Smooth muscle cell (in vitro differentiated cells): ENCODE measurements around the gene FAXDC2. TPM values are rescaled to one million over a fixed set of nuclear protein-coding genes. Genes with fewer than 3 reads are reported as not detected.
"Not testable (repeated sequence)": the region's sequence is repeated elsewhere in the genome, so short reads cannot be mapped to it uniquely, and the experiment has no call there.

Experiments used
- DNase-seq: peaks from one replicate; lab custom pipeline; 2025; ENCODE audit not compliant: unreplicated experiment; lab: John Stamatoyannopoulos, UW
- H2AFZ ChIP-seq: fragments of 200-600 bp; sonication (generic); 2 replicates; pipeline ENCODE4 v1.6.0; 2016; ENCODE audit warnings: antibody characterized with exemption, low read depth, mild to moderate bottlenecking
- H3F3A ChIP-seq: fragments of 200-600 bp; sonication (generic); 2 replicates; pipeline ENCODE4 v1.6.0; 2017; ENCODE audit warnings: antibody characterized with exemption, low read depth
- H3K27ac ChIP-seq: fragments of 200-600 bp; sonication (generic); 2 replicates; pipeline ENCODE4 v1.5.1; 2016; ENCODE audit warnings: low read depth, mild to moderate bottlenecking
- H3K27me3 ChIP-seq: fragments of 200-600 bp; sonication (generic); 2 replicates; pipeline ENCODE4 v1.6.1; 2016; ENCODE audit warnings: low read depth, mild to moderate bottlenecking
- H3K36me3 ChIP-seq: fragments of 200-600 bp; sonication (generic); 2 replicates; pipeline ENCODE4 v1.5.1; 2016; ENCODE audit warnings: low read depth
- H3K4me1 ChIP-seq: fragments of 200-600 bp; sonication (generic); 2 replicates; pipeline ENCODE4 v1.5.1; 2016; ENCODE audit warnings: low read depth
- H3K4me2 ChIP-seq: fragments of 200-600 bp; sonication (generic); 2 replicates; pipeline ENCODE4 v1.6.0; 2016; ENCODE audit warnings: mild to moderate bottlenecking
- H3K4me3 ChIP-seq: fragments of 200-600 bp; sonication (generic); 2 replicates; pipeline ENCODE4 v1.5.1; 2016; ENCODE audit warnings: mild to moderate bottlenecking
- H3K79me2 ChIP-seq: fragments of 200-600 bp; sonication (generic); 2 replicates; pipeline ENCODE4 v1.6.0; 2016; ENCODE audit warnings: low read depth, mild to moderate bottlenecking
- H3K9ac ChIP-seq: fragments of 200-600 bp; sonication (generic); 2 replicates; pipeline ENCODE4 v1.6.0; 2016; ENCODE audit warnings: low read depth
- H3K9me3 ChIP-seq: fragments of 200-600 bp; sonication (generic); replicated peaks from 2 replicates; pipeline ENCODE4 v1.5.1; 2016; ENCODE audit warnings: low read depth
- H4K20me1 ChIP-seq: fragments of 200-600 bp; sonication (generic); 2 replicates; pipeline ENCODE4 v1.6.0; 2016; ENCODE audit warnings: low read depth
- WGBS: methylation state at CpG from one replicate; pipeline ENCODE4 v1.1.7; 2016; ENCODE audit warnings: low lambda C conversion rate; 5-methylcytosine and 5-hydroxymethylcytosine counted together
- polyA plus RNA-seq: library from polyadenylated mRNA; unstranded; fragments of >200 nt; fragmentation: Nextera tagmentation; extraction: Ambion mirVana; gene quantifications from 2 replicates; pipeline ENCODE4 v1.2.1, GENCODE V29; 2016
- total RNA-seq: library from RNA; depleted of rRNA; stranded (reverse); fragments of >200 nt; gene quantifications from 2 replicates; pipeline ENCODE4 v1.2.3, GENCODE V29; 2014
- TF ChIP-seq, protein P1 (sequence below): fragments of 200-600 bp; sonication (generic); IDR thresholded peaks from 2 replicates; pipeline ENCODE4 v1.5.1; 2017; ENCODE audit warnings: borderline replicate concordance, mild to moderate bottlenecking, antibody characterized with exemption; ENCODE audit not compliant: insufficient read depth, poor library complexity, severe bottlenecking

Gene FAXDC2
- total and polyA plus RNA-seq, 2 experiments from 2014 or later: 2.0 to 2.5 TPM

DNA sequence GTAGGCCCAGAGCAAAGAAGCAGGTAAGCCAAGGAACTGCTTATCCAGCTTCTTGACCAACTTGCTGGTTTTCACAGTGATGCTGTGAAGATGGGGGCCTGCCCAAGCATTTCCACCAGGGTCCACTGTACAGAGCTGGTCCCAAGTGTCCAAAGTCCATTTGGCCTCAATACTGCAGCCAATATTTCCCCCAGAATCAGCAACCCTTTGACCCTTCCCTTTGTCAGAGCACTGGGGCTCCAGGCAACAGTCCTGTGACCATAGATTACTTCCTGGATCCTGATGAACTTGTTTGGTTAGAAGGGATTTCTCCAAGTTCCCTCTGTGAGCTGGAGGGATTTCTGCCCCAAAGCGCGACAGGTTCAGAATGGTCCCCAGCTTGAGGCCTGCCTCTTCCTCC, 26.3 kb downstream of the FAXDC2 start:
- Histone ChIP-seq H3K4me3 (no peak overlapping the region), H3K4me1 (peaks cover 3% of the 10 kb centered on the region), H3K27me3 (no peaks in the 10 kb centered on the region), H2AFZ (no peak overlapping the region), H3K9ac (no peak overlapping the region), H4K20me1 (no peaks in the 10 kb centered on the region), H3K9me3 (no peaks in the 10 kb centered on the region), H3K27ac (no peak overlapping the region), H3K36me3 (no peaks in the 10 kb centered on the region), H3K79me2 (no peaks in the 10 kb centered on the region), H3K4me2 (no peak overlapping the region), H3F3A (no peaks in the 10 kb centered on the region)
- 100% methylated on average over 2 of the region's 2 CpGs for WGBS
- TF ChIP-seq, protein P1, sequence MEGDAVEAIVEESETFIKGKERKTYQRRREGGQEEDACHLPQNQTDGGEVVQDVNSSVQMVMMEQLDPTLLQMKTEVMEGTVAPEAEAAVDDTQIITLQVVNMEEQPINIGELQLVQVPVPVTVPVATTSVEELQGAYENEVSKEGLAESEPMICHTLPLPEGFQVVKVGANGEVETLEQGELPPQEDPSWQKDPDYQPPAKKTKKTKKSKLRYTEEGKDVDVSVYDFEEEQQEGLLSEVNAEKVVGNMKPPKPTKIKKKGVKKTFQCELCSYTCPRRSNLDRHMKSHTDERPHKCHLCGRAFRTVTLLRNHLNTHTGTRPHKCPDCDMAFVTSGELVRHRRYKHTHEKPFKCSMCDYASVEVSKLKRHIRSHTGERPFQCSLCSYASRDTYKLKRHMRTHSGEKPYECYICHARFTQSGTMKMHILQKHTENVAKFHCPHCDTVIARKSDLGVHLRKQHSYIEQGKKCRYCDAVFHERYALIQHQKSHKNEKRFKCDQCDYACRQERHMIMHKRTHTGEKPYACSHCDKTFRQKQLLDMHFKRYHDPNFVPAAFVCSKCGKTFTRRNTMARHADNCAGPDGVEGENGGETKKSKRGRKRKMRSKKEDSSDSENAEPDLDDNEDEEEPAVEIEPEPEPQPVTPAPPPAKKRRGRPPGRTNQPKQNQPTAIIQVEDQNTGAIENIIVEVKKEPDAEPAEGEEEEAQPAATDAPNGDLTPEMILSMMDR: no peak
- DNase-seq: no peak

DNA sequence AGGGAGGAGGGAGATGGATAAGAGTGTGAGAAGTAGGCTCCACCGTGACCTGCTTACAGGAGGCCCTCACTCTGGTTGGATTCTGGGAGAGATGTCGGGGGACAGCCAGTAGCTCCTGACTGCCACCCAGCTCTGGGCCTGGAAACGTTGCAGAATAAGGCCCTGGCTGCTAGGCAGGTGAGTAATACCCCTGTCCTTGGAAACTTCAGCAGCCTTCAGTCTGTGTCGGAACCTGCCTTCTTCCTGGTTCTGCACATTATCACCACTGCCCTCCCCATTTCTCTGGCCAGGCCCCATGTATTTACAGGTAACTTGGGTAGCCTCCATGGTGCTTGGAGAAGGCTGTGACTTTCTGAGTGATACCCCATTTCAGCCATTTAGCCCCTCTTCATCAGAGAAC, 26.8 kb downstream of the FAXDC2 start:
- no peak overlapping the region for H2AFZ ChIP-seq
- H3K9ac ChIP-seq: no peak overlapping the region
- H3K4me3 ChIP-seq: no peak overlapping the region
- H3K36me3 ChIP-seq: no peaks in the 10 kb centered on the region
- H3K4me1 ChIP-seq: peaks cover 8% of the 10 kb centered on the region
- no peaks in the 10 kb centered on the region for H3K27me3 ChIP-seq
- TF ChIP-seq, protein P1: no peak
- H4K20me1 ChIP-seq: no peaks in the 10 kb centered on the region
- no peaks in the 10 kb centered on the region for H3K9me3 ChIP-seq
- no peak overlapping the region for H3K4me2 ChIP-seq
- H3K79me2 ChIP-seq: no peaks in the 10 kb centered on the region
- H3K27ac ChIP-seq: no peak overlapping the region
- no peak for DNase-seq
- 79% methylated on average over 4 of the region's 4 CpGs for WGBS
- no peaks in the 10 kb centered on the region for H3F3A ChIP-seq

DNA sequence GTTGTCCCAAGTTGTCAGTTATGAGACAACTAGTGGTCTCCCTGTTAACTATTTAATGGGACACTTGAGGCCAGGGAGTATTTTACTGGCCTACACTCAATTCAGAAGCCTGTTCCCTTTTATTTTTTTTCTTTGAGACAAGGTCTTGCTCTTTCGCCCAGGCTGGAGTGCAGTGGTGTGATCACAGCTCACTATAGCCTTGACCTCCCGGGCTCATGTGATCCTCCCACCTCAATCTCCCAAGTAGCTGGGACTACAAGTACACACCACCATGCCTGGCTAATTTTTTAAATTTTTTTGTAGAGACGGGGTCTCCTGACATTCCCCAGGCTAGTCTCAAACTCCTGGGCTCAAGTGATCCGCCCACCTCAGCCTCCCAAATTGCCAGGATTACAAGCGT, 27.5 kb downstream of the FAXDC2 start:
- not testable (repeated sequence) for DNase-seq, H3K4me3 ChIP-seq, H3K27me3 ChIP-seq, H3K4me2 ChIP-seq, H3K79me2 ChIP-seq, H3F3A ChIP-seq, H4K20me1 ChIP-seq, H3K36me3 ChIP-seq, H2AFZ ChIP-seq, H3K9me3 ChIP-seq, H3K9ac ChIP-seq, H3K4me1 ChIP-seq, H3K27ac ChIP-seq
- WGBS: 89% methylated on average over 5 of the region's 5 CpGs

DNA sequence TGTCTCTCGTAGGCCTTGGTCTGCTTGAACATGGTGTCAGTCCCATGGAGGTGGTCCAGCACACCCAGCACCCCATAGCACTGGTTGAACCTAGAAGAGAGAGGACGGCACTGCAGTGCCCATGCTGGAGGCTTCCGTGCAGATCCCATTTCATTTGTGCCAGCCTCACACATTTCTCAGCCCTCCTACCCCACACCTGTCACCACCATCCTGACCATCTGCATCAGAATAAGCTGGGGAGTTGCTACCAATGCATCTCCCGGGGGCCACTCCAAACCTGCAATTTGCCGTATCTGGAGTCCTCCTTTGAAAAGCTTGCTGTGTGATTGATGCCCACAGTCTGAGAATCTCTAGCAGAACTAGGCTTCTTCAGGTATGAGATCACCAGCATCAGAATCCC, 30.0 kb downstream of the FAXDC2 start:
- Histone ChIP-seq H4K20me1 (no peaks in the 10 kb centered on the region), H3K9ac (no peak overlapping the region), H3K27ac (no peak overlapping the region), H3K4me3 (no peak overlapping the region), H3K79me2 (no peaks in the 10 kb centered on the region), H3K4me2 (no peak overlapping the region), H3K36me3 (no peaks in the 10 kb centered on the region), H3K4me1 (peaks cover 9% of the 10 kb centered on the region), H3F3A (no peaks in the 10 kb centered on the region), H3K9me3 (no peaks in the 10 kb centered on the region), H2AFZ (no peak overlapping the region), H3K27me3 (no peaks in the 10 kb centered on the region)
- TF ChIP-seq, protein P1: no peak
- 97% methylated on average over 5 of the region's 5 CpGs for WGBS
- DNase-seq: no peak
